GM12872 (cell line): ENCODE measurements around the gene IFNAR2.

ENCODE experiments used
- CTCF ChIP-seq: IDR thresholded peaks from 3 replicates; pipeline ENCODE4 v1.5.1; 2011; ENCODE audit warnings: low read depth, mild to moderate bottlenecking, low read length, moderate library complexity; ENCODE audit not compliant: insufficient read depth

Gene IFNAR2

GRCh38 chr21:33229784-33230544, at the start of gene IFNAR2:
Gene IFNAR2, plus strand, starts transcription at chr21:33229938. Its CDS starts 11,985 bp downstream, at chr21:33241923.
- no peak for TF ChIP-seq CTCF

- TF ChIP-seq CTCF, result no peak
Observed at GRCh38 chr21:33185852-33186251, 43.9 kb upstream of the IFNAR2 start.

- TF ChIP-seq CTCF, result no peak
Observed at GRCh38 chr21:33187276-33187675, 42.5 kb upstream of the IFNAR2 start.

- no peak for TF ChIP-seq CTCF
Observed at GRCh38 chr21:33189237-33189636, 40.5 kb upstream of the IFNAR2 start.

- no peak for TF ChIP-seq CTCF
Observed at GRCh38 chr21:33189824-33190223, 39.9 kb upstream of the IFNAR2 start.

- TF ChIP-seq CTCF, result peak; percentile 72
Observed at GRCh38 chr21:33196941-33197374, 32.8 kb upstream of the IFNAR2 start.

GRCh38 chr21:33197496-33197895, 32.2 kb upstream of the IFNAR2 start:
- no peak for TF ChIP-seq CTCF
